ENCODE data around the gene BEAN1.

BEAN1 gene

GRCh38 chr16:66471716-66472393 is 44.8 kb downstream of the BEAN1 start:
- no peak for DNase-seq

- no peak for DNase-seq
These were observed 46.0 kb downstream of the BEAN1 start for GRCh38 chr16:66473051-66473571.

GRCh38 chr16:66473654-66474519 is 46.8 kb downstream of the BEAN1 start:
- DNase-seq: no peak

GRCh38 chr16:66474750-66475199 is 47.7 kb downstream of the BEAN1 start:
- no peak for DNase-seq

GRCh38 chr16:66475232-66475631 is 48.1 kb downstream of the BEAN1 start:
- no peak for DNase-seq

- no peak for DNase-seq
These were observed 49.4 kb downstream of the BEAN1 start for GRCh38 chr16:66476328-66477027.

- DNase-seq: no peak
These were observed 50.0 kb downstream of the BEAN1 start for GRCh38 chr16:66477028-66477515.

- DNase-seq: no peak
These were observed 51.8 kb downstream of the BEAN1 start for GRCh38 chr16:66478733-66479511.

GRCh38 chr16:66479661-66480264 is 52.7 kb downstream of the BEAN1 start:
- no peak for DNase-seq

- no peak for DNase-seq
These were observed 53.4 kb downstream of the BEAN1 start for GRCh38 chr16:66480265-66481080.

- no peak for DNase-seq
These were observed 54.2 kb downstream of the BEAN1 start for GRCh38 chr16:66481081-66481942.

GRCh38 chr16:66481943-66482390 is 54.9 kb downstream of the BEAN1 start:
- no peak for DNase-seq

- DNase-seq: no peak
These were observed 56.8 kb downstream of the BEAN1 start for GRCh38 chr16:66483689-66484452.

- no peak for DNase-seq
These were observed 57.5 kb downstream of the BEAN1 start for GRCh38 chr16:66484453-66485213.

- DNase-seq: no peak
These were observed 58.3 kb downstream of the BEAN1 start for GRCh38 chr16:66485376-66485775.

GRCh38 chr16:66486199-66486772 is 59.2 kb downstream of the BEAN1 start:
- DNase-seq: no peak

GRCh38 chr16:66486773-66487579 is 59.9 kb downstream of the BEAN1 start:
- DNase-seq: no peak
